IMR-90 (cell line): ENCODE data around the gene DUOX1. TPM values are rescaled to one million over a fixed set of nuclear protein-coding genes. Genes with fewer than 3 reads are reported as not detected.

Experiments
- ATAC-seq: fragments of 200-7000 bp; cut with Tn5 transposase; 2 replicates; pipeline ENCODE4 v1.9.1; 2020; ENCODE audit warnings: low read depth, mild to moderate bottlenecking, moderate library complexity
- BruUV-seq: library from RNA; stranded (reverse); fragments of 400-500 nt; replicated peaks from 2 replicates; lab custom pipeline; 2021; lab: Mats Ljungman, UMichigan
- CTCF ChIA-PET: fragments of 300-600 bp; formaldehyde crosslinking; extraction: SDS; loops from one replicate; lab custom pipeline; 2021; ENCODE audit warnings: antibody characterized with exemption; lab: Yijun Ruan, JAX
- POLR2A ChIA-PET: fragments of 300-600 bp; sonication (Branson Sonifier 250); formaldehyde crosslinking; loops from one replicate; lab custom pipeline; 2022; ENCODE audit warnings: antibody characterized with exemption; ENCODE audit not compliant: unreplicated experiment; lab: Charles Lee
- DNase-seq: peaks from one replicate; pipeline ENCODE4 v3.0.0; 2013
- H2AFZ ChIP-seq: replicated peaks from 2 replicates; pipeline ENCODE3; 2013; ENCODE audit warnings: low read length, mild to moderate bottlenecking; ENCODE audit not compliant: poor library complexity
- H2AK5ac ChIP-seq: 2 replicates; pipeline ENCODE4 v1.6.1; 2013; ENCODE audit warnings: low read depth, low read length, inconsistent platforms
- H2AK9ac ChIP-seq: replicated peaks from 2 replicates; pipeline ENCODE3; 2013; ENCODE audit warnings: mild to moderate bottlenecking, low read depth, low read length, moderate library complexity; ENCODE audit not compliant: poor library complexity
- H2BK120ac ChIP-seq: 2 replicates; pipeline ENCODE4 v1.6.1; 2013; ENCODE audit warnings: low read depth, low read length, inconsistent platforms
- H2BK15ac ChIP-seq: 3 replicates; pipeline ENCODE4 v1.6.1; 2013; ENCODE audit warnings: low read depth, low read length, inconsistent platforms
- H2BK20ac ChIP-seq: 2 replicates; pipeline ENCODE4 v1.6.1; 2013; ENCODE audit warnings: low read depth, mild to moderate bottlenecking, inconsistent platforms, low read length, moderate library complexity
- H2BK5ac ChIP-seq: 2 replicates; pipeline ENCODE4 v1.6.1; 2013; ENCODE audit warnings: mild to moderate bottlenecking, low read depth, low read length, inconsistent platforms; ENCODE audit not compliant: poor library complexity, severe bottlenecking
- H3K14ac ChIP-seq: replicated peaks from 2 replicates; pipeline ENCODE4 v1.6.1; 2013; ENCODE audit warnings: low read depth, low read length, inconsistent platforms
- H3K18ac ChIP-seq: 2 replicates; pipeline ENCODE4 v1.6.1; 2013; ENCODE audit warnings: low read depth, low read length, control low read depth
- H3K23ac ChIP-seq: 2 replicates; pipeline ENCODE4 v1.6.1; 2013; ENCODE audit warnings: low read depth, low read length, inconsistent platforms
- H3K27ac ChIP-seq: 2 replicates; pipeline ENCODE4 v1.5.1; 2013; ENCODE audit warnings: mild to moderate bottlenecking, control low read depth, low read length; ENCODE audit not compliant: insufficient read depth
- H3K27me3 ChIP-seq: 2 replicates; pipeline ENCODE4 v1.6.1; 2013; ENCODE audit warnings: low read length; ENCODE audit not compliant: control insufficient read depth, insufficient read depth
- H3K36me3 ChIP-seq: 2 replicates; pipeline ENCODE4 v1.6.1; 2013; ENCODE audit warnings: low read length, mixed read lengths; ENCODE audit not compliant: control insufficient read depth, insufficient read depth
- H3K4ac ChIP-seq: 2 replicates; pipeline ENCODE4 v1.6.1; 2013; ENCODE audit warnings: low read depth, low read length, inconsistent platforms
- H3K4me1 ChIP-seq: 2 replicates; pipeline ENCODE4 v1.6.1; 2013; ENCODE audit warnings: low read length, mixed read lengths; ENCODE audit not compliant: control insufficient read depth, insufficient read depth
- H3K4me2 ChIP-seq: 2 replicates; pipeline ENCODE4 v1.6.1; 2013; ENCODE audit warnings: low read depth, mild to moderate bottlenecking, control low read depth, low read length, moderate library complexity
- H3K4me3 ChIP-seq: 2 replicates; pipeline ENCODE4 v1.5.1; 2013; ENCODE audit warnings: low read depth, mild to moderate bottlenecking, control low read depth, low read length, moderate library complexity; ENCODE audit not compliant: insufficient read depth
- H3K56ac ChIP-seq: 2 replicates; pipeline ENCODE4 v1.6.1; 2013; ENCODE audit warnings: low read length, inconsistent platforms; ENCODE audit not compliant: insufficient read depth; ENCODE audit errors: extremely low read depth
- H3K79me1 ChIP-seq, 2 experiments: 2 replicates each; pipeline ENCODE4 v1.6.1; 2013; ENCODE audit warnings: low read length in 2 of 2, inconsistent platforms in 1 of 2, low read depth in 1 of 2
- H3K9ac ChIP-seq: 2 replicates; pipeline ENCODE4 v1.6.1; 2013; ENCODE audit warnings: low read depth, low read length, control low read depth
- H3K9me1 ChIP-seq: 2 replicates; pipeline ENCODE4 v1.6.1; 2013; ENCODE audit warnings: low read length, inconsistent platforms; ENCODE audit not compliant: insufficient read depth
- H3K9me3 ChIP-seq: 2 replicates; pipeline ENCODE4 v1.6.1; 2013; ENCODE audit warnings: low read length; ENCODE audit not compliant: control insufficient read depth, insufficient read depth
- H4K20me1 ChIP-seq: 2 replicates; pipeline ENCODE4 v1.6.1; 2013; ENCODE audit warnings: low read length, inconsistent platforms; ENCODE audit not compliant: insufficient read depth
- H4K5ac ChIP-seq: 2 replicates; pipeline ENCODE4 v1.6.1; 2013; ENCODE audit warnings: mild to moderate bottlenecking, low read depth, low read length, control low read depth
- H4K8ac ChIP-seq, 2 experiments: 2 replicates each; pipeline ENCODE4 v1.6.1; 2013; ENCODE audit warnings: low read depth in 2 of 2, low read length in 2 of 2, control low read depth in 1 of 2, inconsistent platforms in 1 of 2
- H4K91ac ChIP-seq: 2 replicates; pipeline ENCODE4 v1.6.1; 2013; ENCODE audit warnings: low read depth, low read length, inconsistent platforms; ENCODE audit not compliant: insufficient read depth
- MAFK ChIP-seq: IDR thresholded peaks from 2 replicates; pipeline ENCODE4 v1.6.1; 2012; ENCODE audit warnings: low read depth, low read length, improper control_type of control experiment
- WGBS, 2 experiments: methylation state at CpG; one replicate each; pipeline versions ENCODE4 v1.1.5 to v1.1.7; 2013; ENCODE audit warnings: missing lambda C conversion rate in 2 of 2; ENCODE audit not compliant: insufficient read length in 1 of 2; ENCODE audit errors: extremely low coverage in 2 of 2; 5-methylcytosine and 5-hydroxymethylcytosine counted together
- dilution Hi-C: fragments of 300-500 bp; cut with HindIII; formaldehyde crosslinking; loops from one replicate; pipeline ENCODE4 v1.14.3; 2018; ENCODE audit warnings: low sequenced_read_pairs; ENCODE audit not compliant: unreplicated experiment
- in situ Hi-C: fragments of 300-500 bp; cut with MboI; formaldehyde crosslinking; loops from 3 replicates; pipeline ENCODE4 v1.14.3; 2019; ENCODE audit warnings: low sequenced_read_pairs, inconsistent platforms, mixed read lengths
- intact Hi-C: fragments of 100-400 bp; cut with micrococcal nuclease; formaldehyde crosslinking; loops from 2 replicates; pipeline ENCODE4 v1.10.0; 2022
- polyA plus RNA-seq, 3 experiments: library from polyadenylated mRNA; depleted of rRNA; stranded (reverse); fragments of >200 nt; gene quantifications; 2 replicates each; pipeline ENCODE4 v1.2.3, GENCODE V29; 2012; ENCODE audit warnings: low replicate concordance in 1 of 3
- total RNA-seq: library from RNA; depleted of rRNA; stranded (reverse); fragments of >200 nt; gene quantifications from 2 replicates; pipeline ENCODE4 v1.2.3, GENCODE V29; 2012
- TF ChIP-seq, protein P1 (sequence below): conservative IDR thresholded peaks from 2 replicates; pipeline ENCODE4 v1.5.1; 2012; ENCODE audit warnings: mild to moderate bottlenecking, low read depth, low read length, improper control_type of control experiment

Gene DUOX1
- total and polyA plus RNA-seq, 2 of the 4 experiments (the other 2 are of a cell fraction) = not detected

DNA sequence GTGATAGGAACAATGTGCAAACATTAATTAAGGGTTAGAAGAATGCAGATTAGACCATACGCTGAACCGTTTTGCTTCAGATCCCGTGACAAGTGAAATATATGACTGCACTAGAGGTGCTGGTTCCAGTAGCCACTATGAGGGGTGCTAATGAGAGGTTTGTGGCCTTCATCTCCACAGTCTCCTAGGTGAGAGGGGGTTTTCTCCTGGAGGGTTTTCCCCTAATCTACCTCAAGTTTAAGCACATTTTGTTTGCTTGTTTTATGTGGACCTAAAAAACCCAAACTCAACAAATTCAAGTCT is 71.7 kb downstream of the DUOX1 start:
- in situ Hi-C loops = no loop called here
- H3K4me1 ChIP-seq = peaks cover 2% of the 10 kb centered on the region; the same call in 1 of the 2 replicates
- dilution Hi-C loops = no loop called here
- H3K4me3 ChIP-seq = no peak overlapping the region
- no TSS peak for BruUV-seq
- H3K14ac ChIP-seq = no peak overlapping the region
- intact Hi-C loops = no loop called here
- H3K36me3 ChIP-seq = no peaks in the 10 kb centered on the region
- H2BK20ac ChIP-seq = no peak overlapping the region
- CTCF ChIA-PET = interaction anchor here (2.9 kb wide), 1 partner anchor 38 kb away, joined by 11 read pairs; no protein-coding TSS in a partner anchor
- H2AK5ac ChIP-seq = no peak overlapping the region
- no peak overlapping the region for H3K27ac ChIP-seq
- no peaks in the 10 kb centered on the region for H3K79me1 ChIP-seq
- H2BK15ac ChIP-seq = no peak overlapping the region
- H3K4me2 ChIP-seq = no peak overlapping the region
- H4K8ac ChIP-seq = no peak overlapping the region
- no peak overlapping the region for H3K9ac ChIP-seq
- no peak for TF ChIP-seq MAFK
- TF ChIP-seq, protein P1, sequence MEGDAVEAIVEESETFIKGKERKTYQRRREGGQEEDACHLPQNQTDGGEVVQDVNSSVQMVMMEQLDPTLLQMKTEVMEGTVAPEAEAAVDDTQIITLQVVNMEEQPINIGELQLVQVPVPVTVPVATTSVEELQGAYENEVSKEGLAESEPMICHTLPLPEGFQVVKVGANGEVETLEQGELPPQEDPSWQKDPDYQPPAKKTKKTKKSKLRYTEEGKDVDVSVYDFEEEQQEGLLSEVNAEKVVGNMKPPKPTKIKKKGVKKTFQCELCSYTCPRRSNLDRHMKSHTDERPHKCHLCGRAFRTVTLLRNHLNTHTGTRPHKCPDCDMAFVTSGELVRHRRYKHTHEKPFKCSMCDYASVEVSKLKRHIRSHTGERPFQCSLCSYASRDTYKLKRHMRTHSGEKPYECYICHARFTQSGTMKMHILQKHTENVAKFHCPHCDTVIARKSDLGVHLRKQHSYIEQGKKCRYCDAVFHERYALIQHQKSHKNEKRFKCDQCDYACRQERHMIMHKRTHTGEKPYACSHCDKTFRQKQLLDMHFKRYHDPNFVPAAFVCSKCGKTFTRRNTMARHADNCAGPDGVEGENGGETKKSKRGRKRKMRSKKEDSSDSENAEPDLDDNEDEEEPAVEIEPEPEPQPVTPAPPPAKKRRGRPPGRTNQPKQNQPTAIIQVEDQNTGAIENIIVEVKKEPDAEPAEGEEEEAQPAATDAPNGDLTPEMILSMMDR = no peak
- no peak overlapping the region for H3K23ac ChIP-seq
- no peak overlapping the region for H2BK5ac ChIP-seq
- POLR2A ChIA-PET = no interaction called here
- no peaks in the 10 kb centered on the region for H3K9me3 ChIP-seq
- H3K27me3 ChIP-seq = no peaks in the 10 kb centered on the region
- ATAC-seq (no peak), DNase-seq (no peak)
- no peak overlapping the region for H3K4ac ChIP-seq
- no peak overlapping the region for H3K18ac ChIP-seq
- no peak overlapping the region for H4K5ac ChIP-seq
- H2AFZ ChIP-seq = no peak overlapping the region
- H3K9me1 ChIP-seq = 0 out of 2 replicates have a peak, but pooled peaks cover 6% of the 10 kb centered on the region
- no peaks in the 10 kb centered on the region for H4K20me1 ChIP-seq
- no peak overlapping the region for H2BK120ac ChIP-seq
- H3K56ac ChIP-seq = no peak overlapping the region
- H4K91ac ChIP-seq = no peak overlapping the region
- no peak overlapping the region for H2AK9ac ChIP-seq
- WGBS, 2 experiments = no CpG with 5 or more reads among the region's 3 CpGs
